ENCODE data around the gene CRB2.
"Not testable (repeated sequence)": the region's sequence is repeated elsewhere in the genome, so short reads cannot be mapped to it uniquely, and the experiment has no call there.

Gene CRB2

GRCh38 chr9:123327697-123328100 is 28.3 kb upstream of the CRB2 start:
- no peak for DNase-seq (ENCODE audit: low read depth in 2 of 3, low spot score in 1 of 3)

GRCh38 chr9:123329329-123329955 is 26.6 kb upstream of the CRB2 start:
- no peak for DNase-seq (ENCODE audit: low read depth in 2 of 3, low spot score in 1 of 3)

GRCh38 chr9:123331346-123332060 is 24.5 kb upstream of the CRB2 start:
- DNase-seq (ENCODE audit: low read depth in 2 of 3, low spot score in 1 of 3) = no peak

GRCh38 chr9:123333058-123333669 is 22.8 kb upstream of the CRB2 start:
- not testable (repeated sequence) for DNase-seq (ENCODE audit: low read depth in 2 of 3, low spot score in 1 of 3)

GRCh38 chr9:123334639-123335038 is 21.4 kb upstream of the CRB2 start:
- no peak for DNase-seq (ENCODE audit: low read depth in 2 of 3, low spot score in 1 of 3)

GRCh38 chr9:123335193-123335985 is 20.6 kb upstream of the CRB2 start:
- no peak for DNase-seq (ENCODE audit: low read depth in 2 of 3, low spot score in 1 of 3)

GRCh38 chr9:123335986-123336329 is 20.0 kb upstream of the CRB2 start:
- no peak for DNase-seq (ENCODE audit: low read depth in 2 of 3, low spot score in 1 of 3)

GRCh38 chr9:123336449-123336848 is 19.5 kb upstream of the CRB2 start:
- no peak for DNase-seq (ENCODE audit: low read depth in 2 of 3, low spot score in 1 of 3)

- DNase-seq (ENCODE audit: low read depth in 2 of 3, low spot score in 1 of 3) = no peak
These were observed 19.0 kb upstream of the CRB2 start for GRCh38 chr9:123336959-123337358.

GRCh38 chr9:123337971-123338370 is 18.0 kb upstream of the CRB2 start:
- no peak for DNase-seq (ENCODE audit: low read depth in 2 of 3, low spot score in 1 of 3)

GRCh38 chr9:123338710-123339665 is 17.0 kb upstream of the CRB2 start:
- DNase-seq (ENCODE audit: low read depth in 2 of 3, low spot score in 1 of 3) = peak; percentile 66 to 71 (median 71)

GRCh38 chr9:123339666-123340510 is 16.1 kb upstream of the CRB2 start:
- DNase-seq (ENCODE audit: low read depth in 2 of 3, low spot score in 1 of 3) = peak; percentile 62 to 73 (median 65)

GRCh38 chr9:123341816-123342215 is 14.2 kb upstream of the CRB2 start:
- DNase-seq (ENCODE audit: low read depth in 2 of 3, low spot score in 1 of 3) = no peak

- DNase-seq (ENCODE audit: low read depth in 2 of 3, low spot score in 1 of 3) = no peak
These were observed 13.8 kb upstream of the CRB2 start for GRCh38 chr9:123342247-123342646.

- DNase-seq (ENCODE audit: low read depth in 2 of 3, low spot score in 1 of 3) = no peak
These were observed 12.4 kb upstream of the CRB2 start for GRCh38 chr9:123343443-123344191.

GRCh38 chr9:123344192-123344949 is 11.6 kb upstream of the CRB2 start:
- DNase-seq (ENCODE audit: low read depth in 2 of 3, low spot score in 1 of 3) = no peak

GRCh38 chr9:123345567-123345955 is 10.4 kb upstream of the CRB2 start:
- DNase-seq (ENCODE audit: low read depth in 2 of 3, low spot score in 1 of 3) = no peak

GRCh38 chr9:123346026-123346425 is 10.0 kb upstream of the CRB2 start:
- DNase-seq (ENCODE audit: low read depth in 2 of 3, low spot score in 1 of 3) = no peak
